HTERT RPE-1 (cell line): ENCODE data around the gene UGT1A8.
"Not testable (repeated sequence)": the region's sequence is repeated elsewhere in the genome, so short reads cannot be mapped to it uniquely, and the experiment has no call there.

ENCODE experiments used
- in situ Hi-C: fragments of 300-500 bp; cut with MboI; formaldehyde crosslinking; loops from 4 replicates; pipeline ENCODE4 v1.14.3; 2020; ENCODE audit warnings: low sequenced_read_pairs

The UGT1A8 gene

DNA sequence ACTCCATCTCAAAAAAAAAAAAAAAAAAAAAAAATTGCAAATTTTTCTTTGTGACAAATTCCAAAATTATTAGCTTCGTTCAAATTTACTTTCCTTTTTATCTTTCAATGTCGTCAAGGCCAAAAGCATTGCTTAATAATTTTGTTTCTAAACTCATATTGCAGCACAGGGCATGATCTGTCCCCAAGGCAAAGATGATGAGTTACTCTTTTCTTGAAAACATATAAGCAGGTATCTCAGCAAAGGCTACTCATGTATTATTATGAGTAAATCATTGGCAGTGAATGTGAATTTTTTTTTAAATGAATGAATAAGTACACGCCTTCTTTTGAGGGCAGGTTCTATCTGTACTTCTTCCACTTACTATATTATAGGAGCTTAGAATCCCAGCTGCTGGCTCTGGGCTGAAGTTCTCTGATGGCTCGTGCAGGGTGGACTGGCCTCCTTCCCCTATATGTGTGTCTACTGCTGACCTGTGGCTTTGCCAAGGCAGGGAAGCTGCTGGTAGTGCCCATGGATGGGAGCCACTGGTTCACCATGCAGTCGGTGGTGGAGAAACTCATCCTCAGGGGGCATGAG, 64.2 kb downstream of the UGT1A8 start, which contains the start of gene UGT1A7:
Gene UGT1A7, plus strand, starts transcription at position 381 of the 579 bp plus-strand sequence. Its CDS starts 37 bp downstream, at position 418.
- in situ Hi-C loops: no loop called here

GRCh38 chr2:233684640-233685039, 67.2 kb downstream of the UGT1A8 start:
- in situ Hi-C loops: no loop called here

DNA sequence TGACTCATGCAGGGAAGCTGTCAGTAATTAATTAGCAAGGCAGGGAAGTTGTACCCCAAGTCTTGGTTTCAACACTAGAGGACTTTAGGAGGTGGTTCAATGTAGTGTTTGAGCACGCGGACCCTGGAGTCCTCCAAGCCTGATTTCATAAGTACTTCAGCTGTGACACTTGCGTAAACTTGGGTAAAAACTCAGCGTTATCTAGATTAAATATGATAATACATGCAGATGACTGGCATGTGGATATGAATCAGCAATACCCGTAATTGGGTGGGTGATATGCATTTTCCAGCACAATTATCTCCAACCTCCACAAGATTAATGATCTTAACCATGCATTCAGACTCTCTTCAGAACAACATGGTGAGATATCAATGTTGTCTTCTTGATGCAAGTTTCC, 69.5 kb downstream of the UGT1A8 start:
- in situ Hi-C loops: no loop called here

- in situ Hi-C loops: no loop called here
Observed at GRCh38 chr2:233688341-233688740, 70.9 kb downstream of the UGT1A8 start.

- in situ Hi-C loops: no loop called here
Observed at GRCh38 chr2:233689031-233689430, 71.6 kb downstream of the UGT1A8 start.

- in situ Hi-C loops: no loop called here
Observed at GRCh38 chr2:233689501-233689900, 72.1 kb downstream of the UGT1A8 start.

DNA sequence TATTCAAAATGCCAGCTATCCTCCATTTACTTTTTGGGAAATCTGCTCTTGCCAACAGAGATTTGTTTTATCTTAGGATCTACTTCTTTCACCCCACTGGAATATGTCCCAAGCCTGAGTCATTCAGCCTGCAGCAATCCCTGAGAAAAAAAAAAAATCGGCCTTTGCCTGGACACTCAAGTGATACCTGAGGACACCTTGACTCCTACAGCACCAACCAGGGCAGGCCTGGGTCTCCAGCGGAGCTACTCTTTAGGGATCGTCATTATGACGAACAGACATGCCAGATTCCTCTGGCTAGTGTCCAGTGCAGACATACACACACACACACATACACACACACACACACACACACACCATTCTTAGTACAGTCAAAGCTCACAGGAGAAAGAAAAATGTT, 73.0 kb downstream of the UGT1A8 start:
- in situ Hi-C loops: no loop called here

DNA sequence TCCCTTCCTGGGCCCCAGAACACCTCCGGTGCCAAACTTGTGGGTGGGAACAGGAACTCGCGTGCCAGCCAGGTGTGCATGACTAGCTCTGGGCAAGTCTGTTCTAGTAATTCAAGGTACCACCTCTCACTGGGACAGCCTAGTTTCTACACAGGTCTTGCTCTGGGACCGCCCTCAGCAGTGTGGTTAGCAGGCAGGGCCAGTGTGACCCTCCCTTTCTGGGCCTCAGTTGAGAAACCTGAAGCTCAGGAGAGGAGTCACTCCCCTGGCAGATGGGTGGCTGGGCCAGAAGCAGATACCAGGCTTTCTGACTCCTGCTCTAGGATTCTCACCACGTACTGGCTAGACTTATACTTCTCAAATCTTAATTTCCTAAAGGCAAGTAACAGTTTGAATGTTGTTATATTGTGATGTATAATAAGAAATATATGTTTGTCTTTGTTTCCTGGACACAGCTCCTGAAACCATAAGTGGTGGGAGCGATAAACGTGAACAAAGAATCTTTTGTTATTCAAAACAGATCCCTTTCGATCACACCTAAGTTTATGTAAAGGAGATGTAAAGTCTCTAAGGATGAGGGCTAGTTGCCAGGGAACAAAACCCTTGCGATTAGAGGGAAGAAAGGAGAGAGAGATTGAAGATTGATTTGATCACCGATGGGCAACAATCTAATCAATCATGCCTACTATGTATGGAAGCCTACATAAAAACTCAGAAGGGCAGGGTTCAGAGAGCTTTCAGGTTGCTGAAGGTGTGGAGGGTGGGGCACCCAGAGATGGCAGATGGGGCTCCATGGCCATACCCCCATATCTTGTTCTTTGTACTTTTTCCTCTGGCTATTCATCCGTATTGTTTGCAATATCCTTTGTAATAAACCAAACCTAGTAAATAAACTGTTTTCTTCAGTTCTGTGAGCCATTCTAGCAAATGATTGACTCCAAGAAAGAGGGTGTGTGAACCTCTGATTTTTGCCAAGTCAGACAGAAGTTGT, 74.3 kb downstream of the UGT1A8 start:
- in situ Hi-C loops: no loop called here

GRCh38 chr2:233692648-233693047, 75.2 kb downstream of the UGT1A8 start, which contains the start of gene UGT1A6:
UGT1A6 (plus strand) TSS chr2:233692890; CDS start chr2:233693005, 115 bp downstream.
- in situ Hi-C loops: no loop called here

DNA sequence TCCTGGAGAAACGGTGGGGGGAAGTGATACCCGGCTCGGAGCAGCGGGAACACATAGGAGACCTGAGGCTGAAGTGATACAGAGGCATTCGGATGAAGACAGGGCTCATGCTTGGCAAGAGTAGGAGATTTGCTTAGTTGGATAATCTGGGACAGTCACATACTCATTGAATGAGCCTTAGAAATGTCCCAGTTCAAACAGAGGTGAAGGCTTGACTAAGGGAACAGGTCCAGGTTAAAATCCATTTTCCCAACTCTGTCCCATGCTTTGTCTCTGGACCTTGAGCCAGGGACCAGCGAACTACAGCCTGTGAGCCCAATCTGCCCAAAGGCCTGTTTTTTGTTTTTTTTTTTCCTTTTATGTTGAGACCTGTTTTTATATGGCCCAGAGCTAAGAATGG, 76.5 kb downstream of the UGT1A8 start:
- in situ Hi-C loops: no loop called here

- in situ Hi-C loops: no loop called here
Observed at GRCh38 chr2:233698740-233699139, 81.3 kb downstream of the UGT1A8 start.

GRCh38 chr2:233699424-233700027, 82.1 kb downstream of the UGT1A8 start:
- in situ Hi-C loops: no loop called here

DNA sequence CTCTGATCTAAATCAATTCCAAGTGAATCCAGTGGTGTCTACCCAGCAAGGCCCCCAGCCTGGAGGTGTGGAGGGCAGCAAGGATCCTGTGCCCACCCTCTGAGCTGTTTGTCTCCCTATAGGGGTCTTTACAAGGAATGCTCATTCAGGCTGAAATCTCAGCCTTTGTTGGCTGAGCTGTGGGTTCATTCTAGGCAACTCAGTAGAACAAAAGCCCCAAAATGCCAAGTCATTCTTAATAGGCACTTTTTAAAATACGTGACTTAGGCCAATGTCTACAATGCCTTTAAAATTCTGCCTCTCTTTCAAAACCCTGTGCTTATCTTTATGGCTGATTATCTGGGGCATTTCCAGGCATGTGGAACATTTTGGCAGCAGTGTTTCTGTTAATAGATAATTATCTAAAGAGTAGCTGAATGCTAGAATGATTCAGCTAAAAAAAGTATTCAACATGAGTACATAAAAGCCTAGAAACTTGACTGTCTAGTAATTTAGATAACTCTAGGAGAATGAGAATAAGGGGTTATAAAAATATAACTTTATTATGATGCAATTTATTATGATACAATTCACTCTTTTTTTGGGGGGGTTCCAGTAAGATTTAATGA, 82.7 kb downstream of the UGT1A8 start:
- in situ Hi-C loops: no loop called here

- in situ Hi-C loops: not testable (repeated sequence)
Observed at GRCh38 chr2:233700842-233701241, 83.4 kb downstream of the UGT1A8 start.

- in situ Hi-C loops: no loop called here
Observed at GRCh38 chr2:233702238-233702637, 84.8 kb downstream of the UGT1A8 start.

GRCh38 chr2:233705911-233706506, 88.6 kb downstream of the UGT1A8 start:
- in situ Hi-C loops: no loop called here

GRCh38 chr2:233706720-233707119, 89.3 kb downstream of the UGT1A8 start:
- in situ Hi-C loops: no loop called here

GRCh38 chr2:233707940-233708644, 90.7 kb downstream of the UGT1A8 start:
- in situ Hi-C loops: no loop called here

GRCh38 chr2:233708942-233709341, 91.5 kb downstream of the UGT1A8 start:
- in situ Hi-C loops: no loop called here
